ENCODE measurements around the gene ESAM. TPM values are rescaled to one million over a fixed set of nuclear protein-coding genes. Genes with fewer than 3 reads are reported as not detected.
A peak's percentile ranks its signal among the peaks of the same experiment; 100 is the strongest.

The ESAM gene
- total and polyA plus RNA-seq, 2 of the 8 experiments (the other 6 are each of a cell fraction or from before 2014, with no cell fraction given), result 0.09 TPM; not detected in 1

DNA sequence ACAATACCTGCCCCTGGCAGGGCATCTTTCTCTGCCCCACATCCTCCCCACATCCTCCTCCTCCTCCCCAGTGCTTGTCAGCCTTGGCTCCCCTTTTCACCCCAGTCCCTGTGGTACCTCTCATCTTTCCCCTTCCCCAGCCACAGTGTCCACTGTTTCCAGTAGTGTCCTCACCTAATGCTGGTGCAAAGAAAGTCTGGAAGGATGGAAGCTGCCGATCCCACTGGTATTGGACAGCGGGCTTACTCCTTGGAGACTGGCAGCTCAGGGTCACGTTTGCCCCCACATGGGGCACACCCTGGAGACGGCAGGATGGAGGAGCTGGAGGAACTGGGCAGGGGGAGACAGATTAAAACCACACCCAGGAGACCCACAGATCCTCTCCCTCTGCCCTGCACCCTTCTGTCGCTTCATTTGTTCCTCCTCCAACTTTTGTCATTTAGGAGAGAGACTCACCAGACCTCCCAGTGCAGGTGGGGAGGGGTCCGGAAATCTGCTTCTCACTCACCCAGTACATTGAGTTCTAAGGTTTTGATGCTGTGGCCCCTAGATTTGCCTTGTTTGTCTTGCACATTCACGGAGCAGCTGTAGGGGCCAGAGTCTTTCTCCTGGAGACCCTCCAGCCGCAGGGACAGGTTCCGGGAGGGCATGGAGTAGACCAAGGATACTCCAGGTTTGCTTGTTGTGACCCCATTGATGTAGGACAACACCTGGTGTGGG lies 5.9 kb downstream of the ESAM start:
- Histone ChIP-seq H4K8ac (ENCODE audit: extremely low read depth, insufficient read depth, low read length) (no peak overlapping the region), H3K79me1 (ENCODE audit: low read depth, low read length) (no peaks in the 10 kb centered on the region), H3K79me2 (ENCODE audit: control insufficient read depth in 1 of 2, insufficient read depth in 2 of 2, low read length in 2 of 2) (no peaks in the 10 kb centered on the region), H3K4me1 (replicated peaks in 1 of 4; ENCODE audit: control insufficient read depth in 3 of 4, insufficient read depth in 4 of 4, low read length in 3 of 4) (peaks cover 6 to 49% (median 24%) of the 10 kb centered on the region in 4 experiments), H3K9ac (replicated peaks in 1 of 4; ENCODE audit: extremely low read depth in 1 of 4, low read depth in 3 of 4, low read length in 3 of 4) (no peak overlapping the region), H3K27ac (ENCODE audit: low read depth, low read length) (no peak overlapping the region), H3K23ac (ENCODE audit: insufficient read length) (no peak overlapping the region), H3K27me3 (replicated peaks in 1 of 4; ENCODE audit: control insufficient read depth in 3 of 4, extremely low read depth in 1 of 4, insufficient read depth in 3 of 4, low read length in 3 of 4) (peaks cover 89 to 100% (median 96%) of the 10 kb centered on the region in 4 experiments), H3K4me2 (ENCODE audit: insufficient read depth in 1 of 2, low read depth in 2 of 2, low read length in 2 of 2) (peak overlapping the region; percentile 20 to 38; a peak in 3 of 4 replicates), H3K14ac (ENCODE audit: insufficient read length) (no peak overlapping the region), H4K91ac (replicated peaks; ENCODE audit: insufficient read length, low read length) (no peak overlapping the region), H2BK12ac (ENCODE audit: low read depth, low read length) (peak overlapping the region; percentile 50; the same call in 1 of the 2 replicates), H3K4me3 (ENCODE audit: extremely low read depth in 1 of 4, insufficient read depth in 2 of 4, low read depth in 3 of 4, low read length in 4 of 4) (no peak overlapping the region), H2BK5ac (ENCODE audit: low read depth, low read length) (no peak overlapping the region), H3K18ac (ENCODE audit: extremely low read depth, low read length) (no peak overlapping the region), H3K23me2 (ENCODE audit: low read depth, low read length) (peaks cover 6% of the 10 kb centered on the region; the same call in 1 of the 2 replicates), H2BK20ac (ENCODE audit: low read length) (no peak overlapping the region; the same call in 1 of the 2 replicates), H3K36me3 (ENCODE audit: control insufficient read depth in 2 of 4, insufficient read depth in 4 of 4, low read length in 3 of 4) (peaks cover 0 to 3% (median 0%) of the 10 kb centered on the region in 4 experiments; a peak in 1 of 8 replicates), H2BK120ac (replicated peaks; ENCODE audit: low read depth, low read length) (no peak overlapping the region), H3K4ac (replicated peaks; ENCODE audit: insufficient read length, low read depth, low read length) (peak overlapping the region; percentile 39), H4K20me1 (replicated peaks in 1 of 2; ENCODE audit: control insufficient read depth in 1 of 2, insufficient read depth in 2 of 2, low read length in 2 of 2) (peaks cover 14 to 19% of the 10 kb centered on the region in 2 experiments), H2AK5ac (ENCODE audit: low read depth, low read length) (no peak overlapping the region), H3K9me3 (ENCODE audit: insufficient read depth in 2 of 2, low read depth in 1 of 2, low read length in 1 of 2) (no peaks in the 10 kb centered on the region), H4K5ac (ENCODE audit: insufficient read length, low read depth, low read length) (no peak overlapping the region), H3K56ac (replicated peaks; ENCODE audit: insufficient read length, low read depth, low read length) (no peak overlapping the region), H2AFZ (ENCODE audit: low read length) (no peak overlapping the region), H2BK15ac (ENCODE audit: low read length) (peak overlapping the region; percentile 19)
- FAIRE-seq (no peak), DNase-seq (ENCODE audit: low read depth in 1 of 2, low spot score in 2 of 2) (no peak)
- CTCF ChIA-PET (ENCODE audit: partially characterized antibody), result interaction anchor here (0.6 to 28.0 kb wide), 11 partner anchors 17 to 341 kb away, joined by 3 to 382 read pairs (median 4); partner anchors contain the start of gene NRGN
- POLR2A ChIA-PET (ENCODE audit: partially characterized antibody), result interaction anchor here (3.1 kb wide), 1 partner anchor 11 kb away, joined by 13 read pairs; no protein-coding TSS in a partner anchor
- TF ChIP-seq JUND (IDR thresholded peaks at IDR 0.05; ENCODE audit: low read length) (no peak), CTBP2 (IDR thresholded peaks at IDR 0.05; ENCODE audit: borderline replicate concordance, insufficient read depth, insufficient read length, low read length) (no peak), EGR1 (IDR thresholded peaks at IDR 0.05; ENCODE audit: borderline replicate concordance, low read depth, low read length) (no peak), MAFK (IDR thresholded peaks at IDR 0.05; ENCODE audit: low read depth, low read length) (no peak), RNF2 (IDR thresholded peaks at IDR 0.05; ENCODE audit: borderline replicate concordance, low read depth, low read length, missing control alignments, poor library complexity, severe bottlenecking) (peak; percentile 85), SP4 (IDR thresholded peaks at IDR 0.05; ENCODE audit: low read length) (no peak), EZH2 (IDR thresholded peaks at IDR 0.05; ENCODE audit: low read depth, low read length, severe bottlenecking) (peak; percentile 71), SUZ12 (IDR thresholded peaks at IDR 0.05; ENCODE audit: low read length) (peak; percentile 88; the same call in 1 of the 2 replicates)
- WGBS, 2 experiments (ENCODE audit: extremely low coverage in 1 of 2, insufficient coverage in 1 of 2, insufficient read length in 1 of 2, insufficient replicate concordance in 2 of 2, low coverage in 1 of 2, low lambda C conversion rate in 2 of 2, missing lambda C conversion rate in 1 of 2), result 18% methylated on average over 9 of the region's 9 CpGs; no CpG with 5 or more reads in 1 of the 2 experiments
